Osteocyte (in vitro differentiated cells): Measurements from ENCODE around the gene SLC27A1. TPM values are rescaled to one million over a fixed set of nuclear protein-coding genes. Genes with fewer than 3 reads are reported as not detected.

ENCODE experiments used
- DNase-seq: peaks from one replicate; pipeline ENCODE4 v3.0.0; 2021; ENCODE audit warnings: mixed read lengths; ENCODE audit not compliant: unreplicated experiment; ENCODE audit errors: extremely low spot score
- H3K27ac Mint-ChIP-seq: one replicate; pipeline ENCODE4 v1.8.0; 2021; ENCODE audit warnings: mild to moderate bottlenecking, mixed read lengths; ENCODE audit not compliant: unreplicated experiment
- H3K27me3 Mint-ChIP-seq: one replicate; pipeline ENCODE4 v1.8.0; 2021; ENCODE audit warnings: mixed read lengths; ENCODE audit not compliant: unreplicated experiment
- H3K36me3 Mint-ChIP-seq: one replicate; pipeline ENCODE4 v1.8.0; 2021; ENCODE audit warnings: mixed read lengths; ENCODE audit not compliant: unreplicated experiment
- H3K4me1 Mint-ChIP-seq: one replicate; pipeline ENCODE4 v1.8.0; 2021; ENCODE audit warnings: mixed read lengths; ENCODE audit not compliant: unreplicated experiment
- H3K4me3 Mint-ChIP-seq: one replicate; pipeline ENCODE4 v1.8.0; 2021; ENCODE audit warnings: mild to moderate bottlenecking, moderate library complexity, mixed read lengths; ENCODE audit not compliant: unreplicated experiment
- H3K9me3 Mint-ChIP-seq: one replicate; pipeline ENCODE4 v1.8.0; 2021; ENCODE audit warnings: mixed read lengths; ENCODE audit not compliant: unreplicated experiment
- total RNA-seq: library from RNA; stranded (reverse); gene quantifications from 2 replicates; pipeline ENCODE4 v1.2.1, GENCODE V29; 2021
- TF ChIP-seq, protein P1 (sequence below): fragments of 200-600 bp; sonication (generic); IDR thresholded peaks from 2 replicates; pipeline ENCODE4 v1.5.0; 2021; ENCODE audit warnings: antibody characterized with exemption, mild to moderate bottlenecking, moderate library complexity

SLC27A1 gene
- total RNA-seq, 1 donor from 2014 or later, result 12.5 TPM

DNA sequence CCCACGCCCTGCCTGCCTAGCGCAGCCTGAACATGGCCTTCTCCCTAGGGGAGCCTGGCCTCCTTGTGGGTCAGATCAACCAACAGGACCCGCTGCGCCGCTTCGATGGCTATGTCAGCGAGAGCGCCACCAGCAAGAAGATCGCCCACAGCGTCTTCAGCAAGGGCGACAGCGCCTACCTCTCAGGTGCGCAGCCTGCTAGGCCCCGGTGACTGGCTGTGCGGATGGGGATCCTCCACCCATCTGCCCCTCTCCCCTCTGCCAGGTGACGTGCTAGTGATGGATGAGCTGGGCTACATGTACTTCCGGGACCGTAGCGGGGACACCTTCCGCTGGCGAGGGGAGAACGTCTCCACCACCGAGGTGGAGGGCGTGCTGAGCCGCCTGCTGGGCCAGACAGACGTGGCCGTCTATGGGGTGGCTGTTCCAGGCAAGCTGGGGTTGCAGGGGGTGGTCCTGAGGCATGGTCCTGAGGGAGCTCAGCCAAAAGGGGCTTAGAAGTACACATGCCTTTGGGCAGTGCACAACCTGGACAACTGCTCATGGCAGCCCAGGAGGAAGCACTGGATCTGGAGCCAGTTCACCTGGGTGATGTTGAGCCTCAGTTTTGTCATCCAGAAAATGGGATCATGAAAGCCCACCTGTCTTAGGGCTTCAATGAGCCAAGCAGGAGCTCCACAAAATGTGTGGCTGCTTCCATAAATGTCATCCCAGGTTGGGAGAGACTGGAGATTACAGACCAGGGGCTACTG lies 30.3 kb downstream of the SLC27A1 start:
- TF ChIP-seq, protein P1, sequence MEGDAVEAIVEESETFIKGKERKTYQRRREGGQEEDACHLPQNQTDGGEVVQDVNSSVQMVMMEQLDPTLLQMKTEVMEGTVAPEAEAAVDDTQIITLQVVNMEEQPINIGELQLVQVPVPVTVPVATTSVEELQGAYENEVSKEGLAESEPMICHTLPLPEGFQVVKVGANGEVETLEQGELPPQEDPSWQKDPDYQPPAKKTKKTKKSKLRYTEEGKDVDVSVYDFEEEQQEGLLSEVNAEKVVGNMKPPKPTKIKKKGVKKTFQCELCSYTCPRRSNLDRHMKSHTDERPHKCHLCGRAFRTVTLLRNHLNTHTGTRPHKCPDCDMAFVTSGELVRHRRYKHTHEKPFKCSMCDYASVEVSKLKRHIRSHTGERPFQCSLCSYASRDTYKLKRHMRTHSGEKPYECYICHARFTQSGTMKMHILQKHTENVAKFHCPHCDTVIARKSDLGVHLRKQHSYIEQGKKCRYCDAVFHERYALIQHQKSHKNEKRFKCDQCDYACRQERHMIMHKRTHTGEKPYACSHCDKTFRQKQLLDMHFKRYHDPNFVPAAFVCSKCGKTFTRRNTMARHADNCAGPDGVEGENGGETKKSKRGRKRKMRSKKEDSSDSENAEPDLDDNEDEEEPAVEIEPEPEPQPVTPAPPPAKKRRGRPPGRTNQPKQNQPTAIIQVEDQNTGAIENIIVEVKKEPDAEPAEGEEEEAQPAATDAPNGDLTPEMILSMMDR, result no peak
- Mint-ChIP-seq H3K27ac (no peak overlapping the region), H3K27me3 (no peaks in the 10 kb centered on the region), H3K9me3 (no peaks in the 10 kb centered on the region), H3K4me1 (peaks cover 14% of the 10 kb centered on the region), H3K36me3 (peaks cover 21% of the 10 kb centered on the region), H3K4me3 (no peak overlapping the region)
- no peak for DNase-seq

DNA sequence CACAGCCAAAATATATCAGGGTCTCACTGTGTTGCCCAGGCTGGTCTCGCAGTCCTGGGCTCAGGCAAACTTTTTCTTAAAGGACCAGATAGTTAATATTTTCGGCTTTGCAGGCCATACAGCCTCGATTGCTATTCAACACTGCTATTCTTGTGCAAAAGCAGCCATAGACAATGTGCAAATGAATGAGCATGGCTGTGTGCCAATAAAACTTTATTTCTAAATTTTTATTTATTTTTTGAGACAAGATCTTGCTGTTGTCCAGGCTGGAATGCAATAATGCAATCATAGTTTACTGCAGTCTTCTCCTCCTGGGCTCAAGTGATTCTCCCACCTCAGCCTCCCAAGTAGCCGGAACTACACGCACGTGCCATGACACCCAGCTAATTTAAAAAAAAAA lies 32.9 kb downstream of the SLC27A1 start:
- no peaks in the 10 kb centered on the region for H3K27me3 Mint-ChIP-seq
- no peak overlapping the region for H3K4me3 Mint-ChIP-seq
- peaks cover 18% of the 10 kb centered on the region for H3K4me1 Mint-ChIP-seq
- H3K36me3 Mint-ChIP-seq, result peaks cover 16% of the 10 kb centered on the region
- H3K9me3 Mint-ChIP-seq, result no peaks in the 10 kb centered on the region
- TF ChIP-seq, protein P1, result no peak
- no peak for DNase-seq
- H3K27ac Mint-ChIP-seq, result no peak overlapping the region

DNA sequence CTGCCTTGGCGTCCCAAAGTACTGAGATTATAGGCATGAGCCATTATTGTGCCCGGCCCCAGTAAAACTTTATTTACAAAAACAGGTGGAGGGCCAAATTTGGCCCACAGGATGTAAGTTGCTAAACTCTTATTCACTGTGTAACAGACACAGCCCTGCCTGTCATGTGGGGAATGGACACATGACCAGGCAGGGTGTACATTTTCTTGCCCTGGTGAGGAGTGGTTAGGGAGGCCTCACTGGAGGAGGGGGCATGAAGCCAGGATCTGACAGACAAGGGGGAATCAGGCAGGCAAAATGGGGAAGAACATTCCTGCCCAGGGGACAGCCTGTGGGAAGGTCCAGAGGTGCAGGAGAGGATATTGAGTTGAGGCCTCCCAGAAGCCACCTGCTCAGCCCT lies 33.7 kb downstream of the SLC27A1 start:
- no peaks in the 10 kb centered on the region for H3K9me3 Mint-ChIP-seq
- H3K36me3 Mint-ChIP-seq, result peaks cover 16% of the 10 kb centered on the region
- TF ChIP-seq, protein P1, result no peak
- H3K4me3 Mint-ChIP-seq, result no peak overlapping the region
- no peak for DNase-seq
- peak overlapping the region; percentile 39 for H3K27ac Mint-ChIP-seq
- H3K4me1 Mint-ChIP-seq, result peaks cover 18% of the 10 kb centered on the region
- H3K27me3 Mint-ChIP-seq, result no peaks in the 10 kb centered on the region

DNA sequence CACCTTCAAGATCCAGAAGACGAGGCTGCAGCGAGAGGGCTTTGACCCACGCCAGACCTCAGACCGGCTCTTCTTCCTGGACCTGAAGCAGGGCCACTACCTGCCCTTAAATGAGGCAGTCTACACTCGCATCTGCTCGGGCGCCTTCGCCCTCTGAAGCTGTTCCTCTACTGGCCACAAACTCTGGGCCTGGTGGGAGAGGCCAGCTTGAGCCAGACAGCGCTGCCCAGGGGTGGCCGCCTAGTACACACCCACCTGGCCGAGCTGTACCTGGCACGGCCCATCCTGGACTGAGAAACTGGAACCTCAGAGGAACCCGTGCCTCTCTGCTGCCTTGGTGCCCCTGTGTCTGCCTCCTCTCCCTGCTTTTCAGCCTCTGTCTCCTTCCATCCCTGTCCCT lies 34.1 kb downstream of the SLC27A1 start:
- Mint-ChIP-seq H3K27me3 (no peaks in the 10 kb centered on the region), H3K36me3 (peaks cover 16% of the 10 kb centered on the region), H3K9me3 (no peaks in the 10 kb centered on the region), H3K27ac (no peak overlapping the region), H3K4me3 (no peak overlapping the region), H3K4me1 (peaks cover 21% of the 10 kb centered on the region)
- DNase-seq, result no peak
- TF ChIP-seq, protein P1, result no peak

DNA sequence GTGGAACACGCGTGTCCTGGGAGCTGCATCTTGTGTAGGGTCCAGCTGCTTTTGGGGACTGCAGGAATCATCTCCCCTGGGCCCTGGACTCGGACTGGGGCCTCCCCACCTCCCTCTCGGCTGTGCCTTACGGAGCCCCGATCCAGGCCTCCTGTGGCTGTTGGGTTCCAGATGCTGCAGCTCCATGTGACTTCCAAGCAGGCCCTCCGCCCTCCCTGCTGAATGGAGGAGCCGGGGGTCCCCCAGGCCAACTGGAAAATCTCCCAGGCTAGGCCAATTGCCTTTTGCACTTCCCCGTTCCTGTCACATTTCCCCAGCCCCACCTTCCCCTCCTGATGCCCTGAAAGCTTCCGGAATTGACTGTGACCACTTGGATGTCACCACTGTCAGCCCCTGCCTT lies 34.9 kb downstream of the SLC27A1 start:
- peaks cover 12% of the 10 kb centered on the region for H3K36me3 Mint-ChIP-seq
- TF ChIP-seq, protein P1, result no peak
- H3K27me3 Mint-ChIP-seq, result no peaks in the 10 kb centered on the region
- peaks cover 23% of the 10 kb centered on the region for H3K4me1 Mint-ChIP-seq
- H3K4me3 Mint-ChIP-seq, result no peak overlapping the region
- H3K9me3 Mint-ChIP-seq, result no peaks in the 10 kb centered on the region
- peak overlapping the region; percentile 47 for H3K27ac Mint-ChIP-seq
- no peak for DNase-seq
